OCI-LY7 (cell line): ENCODE results near the gene CCDC12.

Experiments
- CTCF ChIP-seq: fragments of 200-600 bp; sonication (generic); conservative IDR thresholded peaks from 2 replicates; pipeline ENCODE4 v1.5.1; 2014; ENCODE audit warnings: mild to moderate bottlenecking, antibody characterized with exemption, low read length, moderate library complexity, mixed read lengths
- EZH2phosphoT487 ChIP-seq: fragments of 200-600 bp; sonication (generic); IDR thresholded peaks from 2 replicates; pipeline ENCODE4 v1.6.1; 2018; ENCODE audit warnings: low read depth, borderline replicate concordance, mild to moderate bottlenecking, mixed run types, antibody characterized with exemption, low read length, moderate library complexity, mixed read lengths

- TF ChIP-seq CTCF (no peak), EZH2phosphoT487 (no peak)
These were observed 19.3 kb downstream of the CCDC12 start for GRCh38 chr3:46957092-46957820.
